Upper lobe of left lung (tissue), 6 donors: ENCODE data around the gene SPTB. TPM values are rescaled to one million over a fixed set of nuclear protein-coding genes. Genes with fewer than 3 reads are reported as not detected.

ENCODE experiments used
- ATAC-seq, 2 donors: fragments of 200-7000 bp; cut with Tn5 transposase; one replicate each; pipeline ENCODE4 v1.9.1; 2022; ENCODE audit warnings: mild to moderate bottlenecking in 2 of 2, moderate library complexity in 2 of 2; ENCODE audit not compliant: low FRiP score in 2 of 2
- DNase-seq, 2 donors: peaks; one replicate each; pipeline ENCODE4 v3.0.0-alpha.2; 2019 to 2020
- H3K27ac ChIP-seq, 4 donors: fragments of 200-600 bp; sonication (generic); one replicate each; pipeline ENCODE4 v1.5.1; 2016 to 2019
- H3K27me3 ChIP-seq, 4 donors: fragments of 200-600 bp; sonication (generic); one replicate each; pipeline ENCODE4 v1.5.1; 2017 to 2019
- H3K36me3 ChIP-seq, 4 donors: fragments of 200-600 bp; sonication (generic); one replicate each; pipeline ENCODE4 v1.5.1; 2016 to 2019
- H3K4me1 ChIP-seq, 4 donors: fragments of 200-600 bp; sonication (generic); one replicate each; pipeline ENCODE4 v1.5.1; 2018 to 2019
- H3K4me3 ChIP-seq, 4 donors: fragments of 200-600 bp; sonication (generic); one replicate each; pipeline ENCODE4 v1.5.1; 2017 to 2019; ENCODE audit warnings: mild to moderate bottlenecking in 2 of 4, moderate library complexity in 1 of 4
- H3K9me3 ChIP-seq, 4 donors: fragments of 200-600 bp; sonication (generic); one replicate each; pipeline ENCODE4 v1.5.1; 2018 to 2019
- CTCF ChIP-seq, 6 experiments: fragments of 450-650 bp in 4 of 6; fragments of 200-600 bp in 2 of 6; sonication (generic) in 2 of 6; IDR thresholded peaks; one replicate each; pipeline ENCODE4 v1.5.1; 2016 to 2019; ENCODE audit warnings: antibody characterized with exemption in 6 of 6
- EP300 ChIP-seq, 4 donors: sonication (generic); formaldehyde crosslinking; IDR thresholded peaks; one replicate each; pipeline ENCODE4 v1.5.1; 2017; ENCODE audit warnings: antibody characterized with exemption in 4 of 4, control low read depth in 2 of 4
- POLR2A ChIP-seq, 4 donors: fragments of 450-650 bp; IDR thresholded peaks; one replicate each; pipeline ENCODE4 v1.5.1; 2016 to 2017; ENCODE audit warnings: antibody characterized with exemption in 4 of 4, mild to moderate bottlenecking in 2 of 4
- POLR2AphosphoS5 ChIP-seq, 2 donors: sonication (generic); formaldehyde crosslinking; IDR thresholded peaks; one replicate each; pipeline ENCODE4 v1.5.1; 2017; ENCODE audit warnings: antibody characterized with exemption in 2 of 2
- WGBS, 2 donors: methylation state at CpG; one replicate each; pipeline ENCODE4 v1.1.5; 2017 to 2018; 5-methylcytosine and 5-hydroxymethylcytosine counted together
- total RNA-seq, 6 donors: library from RNA; depleted of rRNA in 4 of 6; stranded (reverse); fragments of >200 nt in 4 of 6; gene quantifications; one replicate each; pipeline versions ENCODE4 v1.1.0 to v1.2.1, GENCODE V29; 2016 to 2021
- donor health status: DM: no; HTN: no; CAD: no; lungs with moderate emphysema.
- donor health status: DM: no; HTN: yes; CAD: no; lungs with severe emphysema.

The SPTB gene
- total RNA-seq, 6 donors from 2014 or later: 2.1 to 3.3 (median 2.7) TPM

- Histone ChIP-seq H3K27me3 (no peaks in the 10 kb centered on the region), H3K4me3 (no peak overlapping the region), H3K9me3 (no peaks in the 10 kb centered on the region), H3K4me1 (no peaks in the 10 kb centered on the region), H3K27ac (no peak overlapping the region), H3K36me3 (no peaks in the 10 kb centered on the region)
- WGBS, 2 donors: 91 to 92% methylated on average over 4 of the region's 4 CpGs
- no peak for TF ChIP-seq EP300 (IDR thresholded peaks at IDR 0.05)
- no peak for TF ChIP-seq POLR2AphosphoS5 (IDR thresholded peaks at IDR 0.05)
- TF ChIP-seq CTCF (IDR thresholded peaks at IDR 0.05): no peak
- TF ChIP-seq POLR2A (IDR thresholded peaks at IDR 0.05): no peak
- no peak for ATAC-seq
- no peak for DNase-seq
Observed at GRCh38 chr14:64849940-64850339, 29.8 kb downstream of the SPTB start.

- no peaks in the 10 kb centered on the region for H3K36me3 ChIP-seq
- WGBS, 2 donors: 79 to 86% methylated on average over 3 of the region's 3 CpGs
- H3K27me3 ChIP-seq: no peaks in the 10 kb centered on the region
- no peak overlapping the region for H3K4me3 ChIP-seq
- no peaks in the 10 kb centered on the region for H3K9me3 ChIP-seq
- ATAC-seq (no peak), DNase-seq (no peak)
- H3K27ac ChIP-seq: no peak overlapping the region
- no peaks in the 10 kb centered on the region for H3K4me1 ChIP-seq
- no peak for TF ChIP-seq CTCF (IDR thresholded peaks at IDR 0.05)
- TF ChIP-seq EP300 (IDR thresholded peaks at IDR 0.05): no peak
- no peak for TF ChIP-seq POLR2A (IDR thresholded peaks at IDR 0.05)
- TF ChIP-seq POLR2AphosphoS5 (IDR thresholded peaks at IDR 0.05): no peak
Observed at GRCh38 chr14:64848239-64848638, 31.5 kb downstream of the SPTB start.

- TF ChIP-seq EP300 (IDR thresholded peaks at IDR 0.05): no peak
- no peak for TF ChIP-seq CTCF (IDR thresholded peaks at IDR 0.05)
- TF ChIP-seq POLR2AphosphoS5 (IDR thresholded peaks at IDR 0.05): no peak
- TF ChIP-seq POLR2A (IDR thresholded peaks at IDR 0.05): no peak
- WGBS, 2 donors: 87 to 98% methylated on average over 3 to 4 of the region's 4 CpGs
- Histone ChIP-seq H3K9me3 (no peaks in the 10 kb centered on the region), H3K4me1 (peaks cover 0 to 4% (median 2%) of the 10 kb centered on the region in 4 donors), H3K36me3 (no peaks in the 10 kb centered on the region), H3K4me3 (no peak overlapping the region), H3K27ac (no peak overlapping the region), H3K27me3 (no peaks in the 10 kb centered on the region)
- no peak for ATAC-seq
- no peak for DNase-seq
Observed at GRCh38 chr14:64846319-64846718, 33.4 kb downstream of the SPTB start.

GRCh38 chr14:64845878-64846277 is 33.8 kb downstream of the SPTB start:
- 53 to 67% methylated on average over 6 of the region's 6 CpGs for WGBS, 2 donors
- no peaks in the 10 kb centered on the region for H3K27me3 ChIP-seq
- H3K27ac ChIP-seq: no peak overlapping the region

More at GRCh38 chr14:64845878-64846277, 33.8 kb downstream of the SPTB start:
- ATAC-seq: no peak
- Histone ChIP-seq H3K4me3 (no peak overlapping the region), H3K4me1 (peaks cover 0 to 4% (median 2%) of the 10 kb centered on the region in 4 donors), H3K9me3 (no peaks in the 10 kb centered on the region), H3K36me3 (no peaks in the 10 kb centered on the region)
- TF ChIP-seq CTCF (IDR thresholded peaks at IDR 0.05) (no peak), POLR2AphosphoS5 (IDR thresholded peaks at IDR 0.05) (no peak), POLR2A (IDR thresholded peaks at IDR 0.05) (no peak), EP300 (IDR thresholded peaks at IDR 0.05) (no peak)
- no peak for DNase-seq
